Ramos (cell line): ENCODE data around the gene ARHGAP10.

ENCODE experiments used
- in situ Hi-C: fragments of 300-500 bp; cut with MboI; formaldehyde crosslinking; loops from one replicate; pipeline ENCODE4 v1.14.3; 2022; ENCODE audit warnings: low sequenced_read_pairs; ENCODE audit not compliant: unreplicated experiment

ARHGAP10 gene

DNA sequence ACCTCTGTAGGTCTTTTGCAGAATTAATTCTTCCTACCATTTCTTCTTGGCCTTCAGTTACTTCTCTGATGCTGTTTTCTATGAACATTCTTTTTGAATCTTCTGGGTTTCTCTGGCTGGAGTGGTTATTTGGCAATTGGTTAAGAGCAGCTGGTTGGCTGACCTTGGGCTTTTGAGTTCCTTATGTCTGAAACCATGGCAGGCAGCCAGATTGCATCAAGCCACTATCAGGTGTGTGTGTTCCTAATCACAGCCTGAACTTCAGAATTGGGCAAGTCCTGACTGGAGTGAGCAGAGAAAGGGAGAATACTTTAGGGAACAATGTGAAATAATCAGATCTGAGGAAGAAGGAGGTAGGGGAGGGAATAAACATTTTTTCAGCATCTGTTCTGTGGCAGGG lies 90.2 kb downstream of the ARHGAP10 start:
- in situ Hi-C loops, result no loop called here

DNA sequence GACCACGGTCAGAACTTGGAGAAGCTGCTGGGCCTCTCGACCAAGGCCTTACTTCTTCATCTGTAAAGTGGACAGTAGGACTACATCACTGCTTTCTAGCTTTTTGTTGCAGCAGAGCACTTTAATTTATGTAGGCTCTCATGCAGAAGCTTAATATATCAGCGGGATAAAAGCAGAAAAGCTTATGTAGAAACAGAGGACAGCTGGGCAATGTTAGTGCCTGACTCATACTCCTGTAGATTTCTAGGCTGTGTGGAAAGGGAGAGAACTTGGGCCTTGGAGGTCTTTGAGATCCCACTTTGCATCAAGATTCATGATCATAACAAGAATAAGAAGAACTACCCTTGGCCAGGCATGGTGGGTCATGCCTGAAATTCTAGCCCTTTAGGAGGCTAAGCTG lies 91.2 kb downstream of the ARHGAP10 start:
- in situ Hi-C loops, result no loop called here

DNA sequence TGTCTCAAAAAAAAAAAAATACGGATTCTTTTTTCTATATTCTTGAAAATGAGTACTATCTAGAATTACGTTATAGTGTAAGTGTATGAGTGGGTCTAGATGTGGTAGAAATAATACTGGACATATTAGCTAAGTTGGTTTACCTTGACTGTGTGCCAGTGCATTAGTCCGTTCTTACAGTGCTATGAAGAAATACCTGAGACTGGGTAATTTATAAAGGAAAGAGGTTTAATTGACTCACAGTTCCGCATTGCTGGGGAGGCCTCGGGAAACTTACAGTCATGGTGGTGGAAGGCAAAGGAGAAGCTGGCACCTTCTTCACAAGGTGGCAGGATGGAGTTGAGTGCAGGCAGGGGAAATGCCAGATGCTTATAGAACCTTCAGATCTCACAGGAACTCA lies 92.4 kb downstream of the ARHGAP10 start:
- in situ Hi-C loops, result no loop called here

DNA sequence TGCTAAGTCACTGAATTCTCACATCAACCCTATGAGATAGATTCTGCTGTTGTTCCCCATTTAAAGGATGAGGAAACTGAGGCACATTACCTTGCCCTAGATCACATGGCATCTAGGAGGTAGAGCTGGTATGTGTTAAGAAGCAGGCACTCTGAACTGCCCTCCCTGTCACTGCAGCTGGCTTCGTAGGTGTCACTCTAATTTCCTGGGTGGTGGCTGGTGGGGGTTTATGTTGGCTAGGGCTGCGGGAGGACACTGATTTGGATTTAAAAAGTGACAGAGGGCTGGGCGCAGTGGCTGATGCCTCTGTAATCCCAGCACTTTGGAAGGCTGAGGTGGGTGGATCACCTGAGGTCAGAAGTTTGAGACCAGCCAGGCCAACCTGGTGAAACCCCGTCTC lies 93.0 kb downstream of the ARHGAP10 start:
- in situ Hi-C loops, result no loop called here

DNA sequence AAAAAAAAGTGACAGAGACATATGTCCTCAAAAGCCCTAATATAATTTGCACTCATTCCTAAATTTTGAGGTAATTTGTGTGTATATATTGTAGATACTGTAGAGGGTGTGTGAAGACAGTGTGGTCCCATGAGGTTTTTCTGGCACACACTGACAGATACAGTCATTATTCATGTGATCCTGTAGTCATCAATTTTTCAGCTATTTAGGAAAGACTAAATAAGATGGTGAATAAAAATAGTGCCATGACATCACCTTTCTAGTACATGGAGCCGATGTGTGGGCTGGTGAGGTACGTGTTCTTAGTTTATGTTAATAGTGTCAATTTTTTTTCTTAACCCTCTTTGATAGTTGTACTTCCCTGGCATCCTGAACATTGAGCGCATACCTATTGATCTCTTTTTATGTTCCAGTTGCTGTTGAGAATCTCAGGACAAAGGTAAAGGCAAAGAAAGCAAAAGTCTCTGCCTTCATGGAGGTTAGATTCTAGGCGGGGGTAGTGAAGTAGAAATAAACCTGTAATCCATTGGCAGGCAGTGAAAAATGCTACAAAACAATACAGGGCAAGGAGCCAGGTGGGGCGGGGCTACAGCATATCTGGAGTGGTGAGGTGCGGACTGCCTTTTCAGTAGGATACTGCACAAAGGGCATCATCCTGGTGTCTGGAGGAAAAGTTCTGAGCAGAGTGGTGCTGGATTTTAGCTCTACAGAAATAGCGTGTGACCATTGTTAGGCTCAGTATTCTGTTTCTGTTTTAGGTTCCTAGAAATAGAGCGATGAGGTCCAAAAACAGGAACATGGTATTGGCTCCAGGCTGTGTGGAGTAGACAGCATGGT lies 93.8 kb downstream of the ARHGAP10 start:
- in situ Hi-C loops, result no loop called here

DNA sequence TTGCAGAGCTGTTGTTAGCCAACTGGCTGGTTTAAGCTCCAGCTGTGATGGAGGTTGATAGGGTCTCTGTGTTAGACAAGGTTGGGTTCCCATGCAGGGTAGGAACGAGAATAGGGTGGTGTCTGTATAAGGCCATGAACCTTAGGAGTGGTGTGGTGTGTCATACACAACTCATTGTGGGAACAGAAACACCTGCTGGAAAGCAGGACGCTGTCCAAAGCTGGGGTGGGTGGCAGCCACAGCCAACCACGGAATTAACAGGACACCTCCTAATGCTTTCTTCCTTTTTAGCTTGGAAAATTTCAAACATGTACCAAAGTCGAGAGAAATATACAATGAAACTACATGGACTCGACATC lies 94.4 kb downstream of the ARHGAP10 start:
- in situ Hi-C loops, result no loop called here

DNA sequence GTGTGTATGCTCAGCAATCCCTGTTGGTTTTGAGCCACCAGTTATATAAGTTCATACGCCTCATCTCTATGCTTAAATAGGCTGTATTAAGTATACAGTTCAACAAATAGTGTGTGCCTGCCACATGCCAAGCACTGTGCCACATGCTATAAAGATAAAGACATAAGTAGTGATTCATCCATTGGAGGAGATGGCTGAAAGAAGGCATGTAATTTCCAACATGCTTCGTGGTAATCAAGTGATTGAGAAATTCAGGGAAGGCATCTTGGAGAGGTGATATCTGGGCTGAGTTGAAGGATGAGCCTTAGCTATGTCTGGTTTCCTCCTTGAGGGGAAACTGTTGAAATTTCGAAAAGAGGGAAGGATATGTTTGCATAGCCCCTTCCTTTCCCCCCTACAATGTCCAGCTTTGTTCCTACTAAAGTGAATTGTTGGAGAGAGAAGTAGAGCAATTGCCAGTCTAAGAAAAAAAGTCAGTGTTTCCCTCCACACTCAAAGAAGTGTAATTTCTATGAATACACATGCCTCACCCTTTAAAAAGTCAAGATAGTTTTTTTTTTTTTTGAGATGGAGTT lies 96.5 kb downstream of the ARHGAP10 start:
- in situ Hi-C loops, result no loop called here

DNA sequence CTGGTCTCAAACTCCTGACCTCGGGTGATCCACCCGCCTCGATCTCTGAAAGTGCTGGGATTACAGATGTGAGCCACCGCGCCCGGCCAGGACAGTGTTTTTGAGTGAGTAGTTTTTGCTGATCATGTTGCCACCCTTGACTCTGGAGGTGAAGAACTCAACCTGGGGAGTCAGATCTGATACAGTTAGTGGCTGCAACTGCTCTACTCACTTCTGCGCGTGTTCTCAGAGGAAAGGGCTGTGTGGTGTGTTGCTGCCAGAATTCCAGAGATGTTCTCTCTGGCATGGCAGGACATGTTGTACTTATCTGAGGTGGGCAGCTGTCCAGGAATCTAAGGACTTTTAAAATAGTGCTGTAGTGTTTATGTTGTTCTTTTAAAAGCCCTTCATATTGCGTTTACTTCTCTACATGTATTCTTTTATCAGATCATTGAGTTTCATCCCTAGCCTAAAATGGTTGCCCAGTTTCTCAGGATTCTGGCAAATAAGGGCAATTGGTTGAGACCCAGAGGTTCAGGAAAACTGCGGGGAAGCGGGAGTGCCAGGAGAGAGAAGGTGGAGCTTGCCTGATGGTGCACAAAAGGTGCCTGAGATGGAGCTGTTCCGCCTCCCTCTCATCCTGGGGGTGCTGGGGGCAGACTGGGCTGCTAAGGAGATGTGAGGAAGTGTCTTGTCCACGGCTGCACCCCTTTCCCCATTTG lies 97.7 kb downstream of the ARHGAP10 start:
- in situ Hi-C loops, result no loop called here

DNA sequence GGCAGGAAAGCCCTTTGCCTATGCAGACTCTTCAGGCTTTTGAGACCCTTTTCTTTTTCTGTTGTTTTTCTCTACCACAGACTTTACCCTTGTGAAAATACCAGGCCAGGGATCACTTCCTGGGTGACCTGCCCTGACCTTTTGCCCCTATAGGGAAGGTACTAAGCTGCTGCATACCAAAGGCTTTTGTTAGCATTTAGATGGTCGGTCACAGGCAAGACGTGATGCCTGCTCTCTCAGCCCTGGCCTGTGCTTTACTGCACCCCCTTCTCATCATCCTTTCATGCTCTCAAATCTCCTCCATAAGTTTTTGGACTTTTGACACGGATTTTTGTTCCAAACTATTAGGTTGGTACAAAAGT lies 98.2 kb downstream of the ARHGAP10 start:
- in situ Hi-C loops, result no loop called here

DNA sequence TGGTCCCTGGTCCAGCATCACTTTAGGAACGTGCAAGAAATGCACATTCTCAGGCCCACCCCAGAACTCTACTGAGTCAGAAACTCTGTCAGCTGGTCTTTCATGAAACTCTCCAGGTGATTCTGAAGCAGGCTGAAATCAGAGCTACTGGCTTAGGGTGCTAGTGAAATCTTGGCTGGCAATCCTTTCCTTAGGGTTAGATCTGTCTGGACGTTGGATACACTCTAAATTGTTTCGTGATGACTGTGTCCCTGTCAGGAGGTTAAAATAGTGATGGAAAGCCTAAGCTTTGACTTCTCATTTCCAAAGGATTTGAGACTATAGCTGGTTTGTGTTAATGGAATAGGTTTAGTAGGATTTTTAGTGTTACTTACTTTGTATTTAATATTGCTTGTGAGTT lies 99.1 kb downstream of the ARHGAP10 start:
- in situ Hi-C loops, result no loop called here

DNA sequence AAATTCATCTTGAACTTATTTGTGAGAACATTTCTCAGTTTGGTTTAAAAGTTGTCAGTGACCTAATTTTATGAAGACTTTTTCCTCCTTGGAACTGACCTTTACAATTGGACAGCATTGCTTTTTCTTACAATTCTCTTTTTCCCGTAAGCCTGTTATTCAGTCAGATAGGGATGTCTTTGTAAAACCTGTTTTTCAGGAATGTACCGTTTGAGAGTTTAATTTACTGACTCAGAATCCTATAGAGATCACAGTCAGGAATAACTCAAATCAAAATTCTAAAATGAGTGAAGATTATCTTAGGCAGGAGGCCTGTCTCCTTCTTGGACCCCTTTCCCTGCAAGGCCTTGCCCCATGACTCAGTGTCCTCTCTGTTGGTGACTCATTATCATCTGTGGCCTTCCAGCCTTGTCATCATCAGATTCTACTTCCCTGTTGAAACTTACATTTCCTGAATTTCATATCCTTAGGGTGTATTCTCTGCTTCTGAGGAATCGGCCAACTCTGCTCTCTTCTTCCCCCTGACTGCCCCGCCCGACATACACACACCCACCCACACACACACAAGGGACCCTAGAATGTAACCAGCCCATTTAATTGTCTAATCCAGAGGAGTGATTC lies 99.8 kb downstream of the ARHGAP10 start:
- in situ Hi-C loops, result no loop called here

DNA sequence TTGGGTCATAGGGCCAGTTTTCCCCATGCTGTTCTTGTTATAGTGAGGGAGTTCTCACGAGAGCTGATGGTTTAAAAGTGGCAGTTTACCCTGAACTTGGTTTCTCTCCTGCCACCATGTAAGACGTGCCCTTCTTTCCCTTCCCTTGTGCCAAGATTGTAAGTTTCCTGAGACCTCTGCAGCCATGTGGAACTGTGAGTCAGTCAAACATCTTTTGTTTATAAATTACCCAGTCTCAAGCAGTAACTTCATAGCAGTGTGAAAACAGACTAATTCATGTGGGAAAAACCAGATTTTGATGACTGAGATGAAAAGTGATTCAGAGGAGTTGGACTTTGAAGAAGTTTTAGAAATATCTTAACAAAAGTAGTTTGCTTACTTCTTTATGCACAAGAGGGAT lies 101.4 kb downstream of the ARHGAP10 start:
- in situ Hi-C loops, result no loop called here

DNA sequence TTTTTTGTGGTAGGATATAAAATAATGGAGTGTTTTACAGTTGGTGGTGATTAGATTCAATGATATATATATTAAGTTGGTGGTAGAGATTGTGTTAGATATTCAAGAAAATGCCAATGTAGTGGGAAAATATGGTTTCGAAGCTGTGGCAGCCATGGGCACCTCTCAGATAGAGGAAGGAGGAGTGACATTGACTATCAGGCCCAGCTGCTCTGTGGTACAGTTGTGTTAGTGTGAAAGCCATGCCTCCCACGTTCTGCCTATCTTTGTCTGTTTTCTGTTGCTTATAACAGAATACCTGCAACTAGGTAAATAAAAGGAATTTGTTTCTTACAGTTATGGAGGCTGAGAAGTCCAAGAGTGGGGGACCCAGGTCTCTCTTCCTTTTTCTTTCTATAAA lies 101.9 kb downstream of the ARHGAP10 start:
- in situ Hi-C loops, result no loop called here

DNA sequence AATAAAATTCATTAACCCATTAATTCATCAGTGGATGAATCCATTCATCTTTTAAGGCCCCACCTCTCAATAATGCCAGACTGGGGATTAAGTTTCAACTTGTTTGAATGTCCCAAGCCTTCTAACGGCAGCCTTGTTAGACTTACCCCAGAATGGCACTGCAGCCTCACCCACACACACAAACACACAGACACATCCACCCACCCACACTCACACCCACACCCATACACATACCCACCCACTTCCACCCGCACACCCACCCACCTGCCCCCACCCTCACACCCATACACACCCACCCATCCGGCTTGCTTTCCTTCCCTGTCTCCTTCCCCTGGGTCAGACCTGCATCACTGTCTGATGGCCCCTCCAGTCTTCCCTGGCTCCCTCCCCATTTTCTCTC lies 102.6 kb downstream of the ARHGAP10 start:
- in situ Hi-C loops, result no loop called here

DNA sequence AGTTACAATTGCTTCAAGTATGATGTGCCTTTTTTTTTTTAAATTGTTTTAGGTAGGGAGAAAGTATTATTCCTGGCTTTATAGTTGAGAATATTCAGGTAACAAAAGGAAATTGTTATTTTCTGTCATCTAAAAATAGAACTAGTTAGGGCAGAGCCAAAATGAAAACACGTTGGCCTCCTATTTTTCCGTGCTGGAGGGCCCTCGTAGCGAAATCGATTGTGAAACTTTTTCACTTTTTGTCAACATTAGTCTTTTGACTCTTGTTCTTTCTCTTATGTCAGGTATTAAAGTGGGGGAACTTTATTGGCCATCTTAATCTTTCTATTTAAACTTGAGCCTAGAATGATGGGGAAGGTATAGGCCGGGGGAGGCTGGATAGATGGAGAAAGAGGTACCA lies 104.9 kb downstream of the ARHGAP10 start:
- in situ Hi-C loops, result no loop called here

DNA sequence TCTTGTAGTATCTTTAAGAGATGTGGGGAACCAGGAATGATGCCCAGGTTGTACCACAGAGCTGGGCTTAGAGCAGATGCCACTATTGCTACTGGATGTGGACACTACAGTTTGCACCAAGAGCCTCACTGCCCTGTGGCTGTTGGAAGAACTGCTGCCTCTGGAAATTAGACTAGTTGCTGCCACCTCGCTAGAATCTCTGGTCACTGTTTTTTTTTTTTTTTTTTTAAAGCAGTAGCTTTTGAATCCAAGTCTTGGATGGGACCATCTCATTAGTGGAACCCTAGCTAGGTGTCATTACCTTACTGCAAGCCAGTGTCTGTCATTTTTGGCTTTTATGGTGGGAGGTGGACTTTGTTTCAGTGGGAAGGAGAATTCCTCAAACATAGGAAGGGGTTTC lies 105.5 kb downstream of the ARHGAP10 start:
- in situ Hi-C loops, result no loop called here

DNA sequence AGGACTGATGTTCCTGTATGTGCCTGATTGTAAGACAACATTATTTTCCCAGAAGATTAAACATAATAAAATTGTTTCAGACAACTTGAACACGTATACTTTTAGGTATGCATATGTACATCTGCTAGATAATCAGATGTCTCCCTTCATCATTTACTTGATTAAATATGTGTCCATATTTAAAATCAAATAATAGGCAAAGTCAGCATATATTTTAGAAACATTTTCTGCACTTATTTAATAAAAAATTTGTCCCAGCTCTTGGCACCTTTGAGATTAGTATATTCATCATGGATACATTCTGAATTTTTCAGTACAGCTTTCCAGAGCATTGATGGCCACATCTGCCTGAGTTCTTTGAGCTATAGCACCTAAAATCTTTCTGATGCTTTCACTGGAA lies 106.0 kb downstream of the ARHGAP10 start:
- in situ Hi-C loops, result no loop called here

DNA sequence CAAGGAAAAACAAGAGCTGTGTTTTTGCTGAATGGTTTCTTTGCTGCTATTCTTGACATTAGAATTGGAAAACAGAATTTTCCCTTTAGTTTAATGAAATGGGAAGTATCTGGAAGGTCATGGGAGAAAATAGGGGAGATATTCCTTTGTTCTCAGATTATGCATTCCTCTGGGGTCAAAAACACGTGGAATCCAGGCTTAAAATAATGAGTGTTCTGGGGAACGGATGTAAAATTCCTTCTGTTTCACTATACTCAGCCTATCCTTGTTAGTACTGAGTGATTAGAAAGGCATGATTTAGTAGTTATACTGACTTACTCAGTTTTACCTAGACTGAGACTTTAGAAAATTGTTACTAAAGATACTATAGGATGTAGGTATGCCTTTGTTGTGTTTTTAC lies 107.3 kb downstream of the ARHGAP10 start:
- in situ Hi-C loops, result no loop called here

DNA sequence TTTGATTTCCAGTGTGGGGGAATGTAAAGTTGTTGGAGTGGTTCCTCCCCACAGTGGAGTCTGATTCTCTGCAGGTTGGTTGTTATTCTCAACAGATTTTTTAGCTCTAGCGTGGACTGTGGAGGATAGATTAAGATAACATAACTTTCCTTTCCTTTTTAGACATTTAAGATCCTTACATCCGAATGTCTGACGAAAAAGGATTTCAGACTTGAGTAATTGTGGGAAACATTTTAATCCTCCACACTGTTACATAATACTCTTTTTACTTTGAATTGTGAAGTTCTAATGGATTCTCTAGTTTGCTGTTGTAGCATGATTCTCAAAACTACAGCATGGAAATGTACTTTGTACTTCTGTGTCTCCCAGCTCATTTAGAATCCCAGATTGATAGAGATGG lies 107.8 kb downstream of the ARHGAP10 start:
- in situ Hi-C loops, result no loop called here

DNA sequence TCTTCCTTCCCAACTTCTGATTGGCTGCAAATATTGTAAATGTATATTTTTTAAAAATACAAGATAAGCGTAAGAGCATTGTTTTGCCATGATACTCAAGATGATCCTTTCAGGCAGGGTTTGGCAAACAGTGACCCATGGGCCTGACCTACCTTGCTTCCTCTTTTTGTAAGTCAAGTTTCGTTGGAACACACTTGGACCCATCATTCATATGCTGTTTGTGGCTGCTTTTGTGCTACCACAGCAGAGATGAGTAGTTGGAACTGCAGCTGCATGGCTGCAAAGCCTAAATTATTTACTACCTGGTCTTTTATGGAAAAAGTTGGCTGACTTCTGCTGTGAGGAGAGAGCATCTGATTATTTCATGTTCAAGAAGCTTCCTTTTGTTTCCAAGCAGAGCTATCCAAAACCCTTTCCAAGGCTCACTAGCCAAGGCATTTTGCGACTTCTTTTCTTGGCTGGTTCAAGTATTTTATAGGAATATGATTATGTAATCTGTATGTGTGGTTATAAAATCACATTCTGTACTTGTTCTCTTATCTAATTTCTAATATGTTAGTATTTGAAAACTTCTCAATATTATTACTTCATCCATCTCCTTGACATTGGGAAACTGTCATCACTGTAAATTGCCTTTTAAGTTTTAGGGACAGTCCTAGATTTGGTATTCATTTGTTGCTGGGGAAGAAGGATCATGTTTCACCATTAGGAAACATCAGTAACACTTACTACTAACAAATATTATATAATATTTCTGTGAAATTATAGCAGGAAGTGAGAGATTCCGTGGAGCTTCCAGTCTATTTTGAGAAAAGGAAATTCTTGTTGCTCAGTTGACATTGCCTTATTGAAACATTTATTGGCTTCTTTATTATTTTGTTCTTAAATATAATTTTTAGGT lies 109.2 kb downstream of the ARHGAP10 start:
- in situ Hi-C loops, result no loop called here
